Activated CD8-positive, alpha-beta T cell treated with anti-CD3 and anti-CD28 coated beads for 36 hours (primary cell): ENCODE results near the gene SCN1A. TPM values are rescaled to one million over a fixed set of nuclear protein-coding genes. Genes with fewer than 3 reads are reported as not detected.

Experiments
- ATAC-seq: fragments of 200-7000 bp; cut with Tn5 transposase; one replicate; pipeline ENCODE4 v1.10.0; 2021; ENCODE audit warnings: mild to moderate bottlenecking, moderate library complexity
- CTCF ChIA-PET: fragments of 350-600 bp; sonication (Branson Sonifier 250); formaldehyde crosslinking; loops from one replicate; lab custom pipeline; 2021; ENCODE audit warnings: antibody characterized with exemption; lab: Charles Lee
- POLR2A ChIA-PET: fragments of 350-600 bp; sonication (Branson Sonifier 250); formaldehyde crosslinking; loops from one replicate; lab custom pipeline; 2021; ENCODE audit warnings: antibody characterized with exemption; lab: Charles Lee
- DNase-seq: peaks from one replicate; pipeline ENCODE4 v3.0.0-alpha.2; 2020
- H3K27ac Mint-ChIP-seq: one replicate; pipeline ENCODE4 v1.8.0; 2021; ENCODE audit warnings: mild to moderate bottlenecking, mixed read lengths
- H3K27me3 Mint-ChIP-seq: one replicate; pipeline ENCODE4 v1.8.0; 2021; ENCODE audit warnings: mixed read lengths
- H3K36me3 Mint-ChIP-seq: one replicate; pipeline ENCODE4 v1.8.0; 2021; ENCODE audit warnings: low read depth, mixed read lengths
- H3K4me1 Mint-ChIP-seq: one replicate; pipeline ENCODE4 v1.8.0; 2021; ENCODE audit warnings: low read depth, mixed read lengths
- H3K4me3 Mint-ChIP-seq: one replicate; pipeline ENCODE4 v1.8.0; 2021; ENCODE audit warnings: mild to moderate bottlenecking, moderate library complexity, mixed read lengths
- H3K9me3 Mint-ChIP-seq: one replicate; pipeline ENCODE4 v1.8.0; 2021; ENCODE audit warnings: mixed read lengths
- intact Hi-C: fragments of 100-400 bp; cut with micrococcal nuclease; formaldehyde crosslinking; loops from one replicate; pipeline ENCODE4 v1.10.0; 2022
- total RNA-seq, 2 experiments: library from RNA; stranded (reverse); gene quantifications; one replicate each; pipeline ENCODE4 v1.2.3, GENCODE V29; 2021
- TF ChIP-seq, protein P1 (sequence below): fragments of 200-600 bp; IDR thresholded peaks from one replicate; pipeline ENCODE4 v1.8.0; 2022; ENCODE audit warnings: antibody characterized with exemption, mild to moderate bottlenecking

The SCN1A gene
- total RNA-seq, 2 experiments from 2014 or later = not detected

DNA sequence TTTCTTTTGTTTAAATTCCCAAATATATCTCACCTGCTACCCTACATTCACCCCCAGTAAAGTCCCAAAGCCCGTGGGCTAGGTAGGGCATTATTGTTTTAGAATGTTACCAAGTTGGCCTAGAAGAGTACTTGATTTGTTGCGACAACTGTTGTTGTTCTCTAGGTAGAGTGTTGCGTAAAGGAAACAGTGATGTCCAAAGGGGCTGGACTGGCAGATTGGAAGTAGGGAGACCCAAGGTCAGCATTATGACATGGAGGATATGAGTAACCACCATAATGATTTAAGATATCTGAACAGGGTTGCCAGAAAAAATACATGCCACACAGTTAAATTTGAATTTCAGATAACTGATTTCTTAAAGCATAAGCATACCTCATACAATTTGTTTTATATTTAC, 39.2 kb downstream of the SCN1A start:
- ATAC-seq = no peak
- TF ChIP-seq, protein P1, sequence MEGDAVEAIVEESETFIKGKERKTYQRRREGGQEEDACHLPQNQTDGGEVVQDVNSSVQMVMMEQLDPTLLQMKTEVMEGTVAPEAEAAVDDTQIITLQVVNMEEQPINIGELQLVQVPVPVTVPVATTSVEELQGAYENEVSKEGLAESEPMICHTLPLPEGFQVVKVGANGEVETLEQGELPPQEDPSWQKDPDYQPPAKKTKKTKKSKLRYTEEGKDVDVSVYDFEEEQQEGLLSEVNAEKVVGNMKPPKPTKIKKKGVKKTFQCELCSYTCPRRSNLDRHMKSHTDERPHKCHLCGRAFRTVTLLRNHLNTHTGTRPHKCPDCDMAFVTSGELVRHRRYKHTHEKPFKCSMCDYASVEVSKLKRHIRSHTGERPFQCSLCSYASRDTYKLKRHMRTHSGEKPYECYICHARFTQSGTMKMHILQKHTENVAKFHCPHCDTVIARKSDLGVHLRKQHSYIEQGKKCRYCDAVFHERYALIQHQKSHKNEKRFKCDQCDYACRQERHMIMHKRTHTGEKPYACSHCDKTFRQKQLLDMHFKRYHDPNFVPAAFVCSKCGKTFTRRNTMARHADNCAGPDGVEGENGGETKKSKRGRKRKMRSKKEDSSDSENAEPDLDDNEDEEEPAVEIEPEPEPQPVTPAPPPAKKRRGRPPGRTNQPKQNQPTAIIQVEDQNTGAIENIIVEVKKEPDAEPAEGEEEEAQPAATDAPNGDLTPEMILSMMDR = no peak
- CTCF ChIA-PET = no interaction called here
- no peak for DNase-seq
- Mint-ChIP-seq H3K4me1 (no peaks in the 10 kb centered on the region), H3K36me3 (no peaks in the 10 kb centered on the region), H3K27me3 (no peaks in the 10 kb centered on the region), H3K9me3 (no peaks in the 10 kb centered on the region), H3K27ac (no peak overlapping the region), H3K4me3 (no peak overlapping the region)
- POLR2A ChIA-PET = no interaction called here
- intact Hi-C loops = no loop called here

DNA sequence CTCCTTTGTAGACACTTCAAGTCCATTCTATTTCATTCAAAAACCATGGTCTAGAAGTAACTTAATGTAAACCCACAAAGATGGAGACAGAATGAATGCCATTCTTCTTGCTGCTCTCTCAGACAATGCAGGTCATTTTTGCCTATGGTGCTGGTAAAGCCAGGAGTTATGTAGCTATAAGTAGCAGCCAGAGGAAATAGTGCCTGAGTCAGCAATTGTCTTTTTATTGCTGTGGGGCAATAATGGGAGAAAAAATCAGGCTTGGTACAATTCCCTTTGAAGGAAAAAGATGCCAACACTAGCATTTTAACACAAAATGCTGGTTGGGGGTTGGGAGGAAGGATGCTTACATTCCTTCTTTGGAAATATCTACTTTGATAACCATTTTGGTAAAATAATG, 43.5 kb downstream of the SCN1A start:
- intact Hi-C loops = no loop called here
- ChIA-PET CTCF (no interaction called here), POLR2A (no interaction called here)
- Mint-ChIP-seq H3K36me3 (no peaks in the 10 kb centered on the region), H3K4me1 (no peaks in the 10 kb centered on the region), H3K4me3 (no peak overlapping the region), H3K27ac (no peak overlapping the region), H3K9me3 (no peaks in the 10 kb centered on the region), H3K27me3 (no peaks in the 10 kb centered on the region)
- no peak for ATAC-seq
- no peak for DNase-seq
- TF ChIP-seq, protein P1 = no peak

- no peaks in the 10 kb centered on the region for H3K4me1 Mint-ChIP-seq
- TF ChIP-seq, protein P1 = no peak
- no peak for ATAC-seq
- ChIA-PET CTCF (no interaction called here), POLR2A (no interaction called here)
- intact Hi-C loops = no loop called here
- DNase-seq = no peak
- no peaks in the 10 kb centered on the region for H3K27me3 Mint-ChIP-seq
- no peaks in the 10 kb centered on the region for H3K9me3 Mint-ChIP-seq
- no peak overlapping the region for H3K4me3 Mint-ChIP-seq
- no peak overlapping the region for H3K27ac Mint-ChIP-seq
- no peaks in the 10 kb centered on the region for H3K36me3 Mint-ChIP-seq
These were observed 45.1 kb downstream of the SCN1A start for GRCh38 chr2:166082736-166083135.

DNA sequence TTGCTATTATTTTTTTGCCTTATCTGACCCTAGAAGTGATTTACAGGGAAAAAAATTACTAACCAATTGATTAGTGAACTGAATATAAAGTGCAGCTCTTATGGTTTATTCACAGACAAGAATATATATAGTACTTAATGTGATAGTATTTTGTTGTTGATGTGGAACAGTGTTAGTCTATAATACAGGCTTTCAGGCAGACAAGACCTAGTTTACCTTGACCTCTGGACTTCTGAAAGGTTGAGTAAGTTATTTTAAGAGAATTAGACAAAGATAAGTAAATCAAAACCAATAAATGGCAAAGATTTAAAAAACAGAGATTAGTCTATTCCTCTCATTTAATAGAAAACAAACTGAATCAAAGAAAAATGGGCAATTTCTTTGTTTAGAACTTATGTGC, 46.0 kb downstream of the SCN1A start:
- no peaks in the 10 kb centered on the region for H3K9me3 Mint-ChIP-seq
- TF ChIP-seq, protein P1 = no peak
- no peaks in the 10 kb centered on the region for H3K4me1 Mint-ChIP-seq
- ChIA-PET CTCF (no interaction called here), POLR2A (no interaction called here)
- H3K27ac Mint-ChIP-seq = no peak overlapping the region
- H3K27me3 Mint-ChIP-seq = peaks cover 6% of the 10 kb centered on the region
- DNase-seq = no peak
- no peaks in the 10 kb centered on the region for H3K36me3 Mint-ChIP-seq
- ATAC-seq = no peak
- H3K4me3 Mint-ChIP-seq = no peak overlapping the region
- intact Hi-C loops = no loop called here

- DNase-seq = no peak
- Mint-ChIP-seq H3K36me3 (no peaks in the 10 kb centered on the region), H3K4me1 (no peaks in the 10 kb centered on the region), H3K9me3 (no peaks in the 10 kb centered on the region), H3K27ac (no peak overlapping the region), H3K4me3 (no peak overlapping the region), H3K27me3 (peaks cover 6% of the 10 kb centered on the region)
- ATAC-seq = no peak
- CTCF ChIA-PET = no interaction called here
- POLR2A ChIA-PET = no interaction called here
- intact Hi-C loops = no loop called here
- TF ChIP-seq, protein P1 = no peak
These were observed 46.6 kb downstream of the SCN1A start for GRCh38 chr2:166081131-166081632.
